Nucleus accumbens (tissue), 56 donors: Measurements from ENCODE around the gene SESTD1.
A peak's percentile ranks its signal among the peaks of the same experiment; 100 is the strongest.
"Not testable (repeated sequence)": the region's sequence is repeated elsewhere in the genome, so short reads cannot be mapped to it uniquely, and the experiment has no call there.

Experiments
- DNase-seq, 56 donors: peaks; one replicate each; lab custom pipeline; 2025; lab: John Stamatoyannopoulos, UW

Gene SESTD1

GRCh38 chr2:179125404-179125803 lies 139.2 kb downstream of the SESTD1 start:
- no peak for DNase-seq

DNA sequence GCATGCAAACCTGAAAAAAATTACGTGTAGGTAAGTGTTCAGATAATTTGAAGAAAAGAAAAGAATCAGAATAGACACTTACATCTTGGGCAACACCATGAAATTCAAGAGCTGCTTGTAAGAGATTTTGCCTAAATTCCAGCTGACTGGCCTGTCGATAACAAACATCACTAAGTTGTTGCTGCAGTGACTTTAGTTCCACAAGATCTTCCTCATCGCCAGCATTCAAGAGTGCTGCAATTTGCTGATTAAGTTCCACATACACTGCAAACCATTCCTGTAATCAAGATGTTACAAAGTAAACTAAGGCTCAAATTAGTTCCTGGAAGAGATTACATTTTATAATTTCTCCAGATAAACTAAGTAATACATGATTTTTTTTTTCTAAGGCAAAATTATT lies 140.3 kb downstream of the SESTD1 start:
- no peak for DNase-seq

DNA sequence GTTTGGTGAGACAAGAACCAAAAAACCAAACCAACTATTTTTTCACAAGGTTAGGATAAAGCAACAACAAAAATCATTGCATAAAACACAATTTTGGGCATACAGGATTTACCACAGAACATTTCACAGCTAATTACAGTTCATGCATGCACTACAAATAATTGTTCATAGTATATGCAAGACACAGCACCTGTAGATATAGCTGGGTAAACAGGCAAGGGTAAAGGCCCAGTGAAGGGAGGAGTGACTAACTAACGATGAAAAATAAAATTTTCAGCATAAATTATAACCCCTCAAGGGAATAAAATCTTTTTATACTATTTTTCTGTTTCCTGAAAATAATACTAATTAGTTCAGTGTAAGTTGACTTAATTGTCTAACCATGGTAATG lies 141.4 kb downstream of the SESTD1 start:
- no peak for DNase-seq

DNA sequence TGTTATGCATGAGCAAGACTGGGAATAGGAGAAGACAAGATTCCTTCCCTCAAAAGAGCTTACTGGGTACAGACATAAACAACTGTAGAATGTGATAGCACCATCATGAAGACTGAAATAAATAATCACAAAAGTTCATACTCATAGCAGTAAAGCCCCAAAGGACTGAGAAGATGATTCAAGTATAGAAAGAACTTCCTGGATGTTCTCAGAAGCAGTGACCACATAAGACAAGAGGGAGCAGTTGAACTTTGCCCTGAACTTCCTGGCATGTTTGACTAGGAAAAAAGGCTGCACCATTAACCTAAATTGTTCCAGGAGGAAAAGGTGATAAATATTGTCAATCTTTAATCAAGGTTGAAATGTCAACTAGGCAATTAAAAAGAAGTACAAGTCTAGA lies 156.9 kb downstream of the SESTD1 start:
- no peak for DNase-seq

- DNase-seq, result peak in 31 of 56 donors; percentile 1 to 67 (median 14)
Observed at GRCh38 chr2:179106676-179107428, 157.8 kb downstream of the SESTD1 start.

DNA sequence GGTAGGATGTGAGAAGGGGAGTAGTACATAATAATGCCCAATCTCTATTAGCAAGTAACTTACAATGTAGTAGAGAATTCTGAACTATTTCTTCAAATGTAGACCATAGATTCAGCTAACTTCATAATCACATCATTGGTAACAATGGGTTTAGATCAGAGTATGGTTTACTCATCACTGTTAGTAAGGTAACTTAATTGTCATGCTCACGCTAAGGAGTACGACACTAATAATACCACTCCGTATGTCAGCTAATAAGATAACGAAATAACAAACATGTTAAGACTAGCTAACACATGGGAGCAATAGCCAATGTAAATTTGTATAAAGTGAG lies 158.3 kb downstream of the SESTD1 start:
- DNase-seq, result no peak

GRCh38 chr2:179104736-179105135 lies 159.9 kb downstream of the SESTD1 start:
- DNase-seq, result no peak

- no peak for DNase-seq
Observed at GRCh38 chr2:179098080-179098689, 166.4 kb downstream of the SESTD1 start.

DNA sequence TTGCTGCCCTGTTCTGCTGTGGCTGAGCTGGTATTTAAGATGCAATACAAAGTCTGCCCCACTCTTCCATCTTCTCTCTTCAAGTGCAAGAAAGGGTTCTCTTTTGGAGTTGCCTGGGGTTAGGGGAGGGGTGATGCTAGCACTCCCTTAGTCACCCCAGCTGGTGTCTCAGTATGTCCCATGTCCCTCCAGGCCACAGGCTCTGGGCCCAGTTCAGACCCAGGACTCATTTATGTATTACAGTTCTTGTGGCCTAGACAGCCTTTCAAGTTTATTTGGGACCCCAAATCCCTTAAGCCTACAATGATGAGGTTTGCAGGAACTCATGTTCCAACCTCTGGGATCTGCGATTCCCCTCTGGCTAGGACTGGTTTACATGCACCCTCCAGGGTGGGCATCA lies 167.5 kb downstream of the SESTD1 start:
- DNase-seq, result no peak

GRCh38 chr2:179096090-179096489 lies 168.5 kb downstream of the SESTD1 start:
- no peak for DNase-seq

- DNase-seq, result not testable (repeated sequence)
Observed at GRCh38 chr2:179092912-179093311, 171.7 kb downstream of the SESTD1 start.

DNA sequence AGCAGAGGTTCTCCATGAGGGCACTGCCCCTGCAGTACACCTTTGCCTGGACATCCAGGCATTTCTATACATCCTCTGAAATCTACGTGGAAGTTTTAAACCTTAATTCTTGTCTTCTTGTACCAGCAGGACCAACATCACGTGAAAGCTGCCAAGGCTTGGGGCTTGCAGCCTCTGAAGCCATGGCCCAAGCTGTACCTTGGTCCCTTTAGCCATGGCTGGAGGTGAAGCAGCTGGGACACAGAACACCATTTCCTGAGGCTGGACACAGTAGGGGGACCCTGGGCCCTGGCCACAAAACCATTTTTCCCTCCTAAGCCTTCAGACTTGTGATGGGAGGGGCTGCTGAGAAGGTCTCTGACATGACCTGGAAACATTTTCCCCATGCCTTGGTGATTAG lies 181.9 kb downstream of the SESTD1 start:
- no peak for DNase-seq

DNA sequence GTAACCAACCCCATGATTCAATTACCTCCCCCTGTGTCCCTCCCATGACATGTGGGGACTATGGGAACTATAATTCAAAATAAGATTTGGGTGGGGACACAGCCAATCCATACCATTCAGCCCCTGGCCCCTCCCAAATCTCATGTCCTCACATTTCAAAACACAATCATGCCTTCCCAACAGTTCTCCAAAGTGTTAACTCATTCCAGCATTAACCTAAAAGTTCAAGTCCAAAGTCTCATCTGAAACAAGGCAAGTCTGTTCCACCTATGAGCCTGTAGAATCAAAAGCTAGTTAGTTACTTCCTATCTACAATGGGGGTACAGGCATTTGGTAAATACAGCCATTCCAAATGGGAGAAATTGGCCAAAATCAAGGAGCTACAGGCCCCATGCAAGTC lies 182.7 kb downstream of the SESTD1 start:
- DNase-seq, result no peak

DNA sequence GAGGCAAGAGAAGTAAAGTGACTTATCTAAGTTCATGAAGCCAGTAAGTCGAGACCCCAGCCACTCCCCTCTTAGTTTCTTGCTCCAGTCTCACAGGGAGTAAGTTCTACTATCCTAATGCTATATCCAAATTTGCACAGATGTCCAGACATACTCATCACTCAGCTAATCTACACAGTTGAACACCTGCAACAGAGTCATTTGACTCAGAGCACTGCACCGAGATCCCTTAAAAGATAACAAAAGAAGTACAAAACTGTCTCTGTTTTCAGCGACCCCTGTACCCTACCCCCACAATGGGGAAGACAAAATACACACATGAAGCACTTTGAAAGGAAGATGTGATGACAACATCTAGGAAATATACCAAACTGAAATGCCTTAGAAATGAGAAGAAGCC lies 192.1 kb downstream of the SESTD1 start:
- DNase-seq, result no peak

GRCh38 chr2:179071810-179072355 lies 192.7 kb downstream of the SESTD1 start:
- no peak for DNase-seq

GRCh38 chr2:179070895-179071294 lies 193.7 kb downstream of the SESTD1 start:
- no peak for DNase-seq

- DNase-seq, result no peak
Observed at GRCh38 chr2:179069685-179070084, 194.9 kb downstream of the SESTD1 start.

- DNase-seq, result no peak
Observed at GRCh38 chr2:179068991-179069643, 195.5 kb downstream of the SESTD1 start.

GRCh38 chr2:179059026-179059700 lies 205.5 kb downstream of the SESTD1 start:
- no peak for DNase-seq

GRCh38 chr2:179057737-179058136 lies 206.9 kb downstream of the SESTD1 start:
- no peak for DNase-seq

DNA sequence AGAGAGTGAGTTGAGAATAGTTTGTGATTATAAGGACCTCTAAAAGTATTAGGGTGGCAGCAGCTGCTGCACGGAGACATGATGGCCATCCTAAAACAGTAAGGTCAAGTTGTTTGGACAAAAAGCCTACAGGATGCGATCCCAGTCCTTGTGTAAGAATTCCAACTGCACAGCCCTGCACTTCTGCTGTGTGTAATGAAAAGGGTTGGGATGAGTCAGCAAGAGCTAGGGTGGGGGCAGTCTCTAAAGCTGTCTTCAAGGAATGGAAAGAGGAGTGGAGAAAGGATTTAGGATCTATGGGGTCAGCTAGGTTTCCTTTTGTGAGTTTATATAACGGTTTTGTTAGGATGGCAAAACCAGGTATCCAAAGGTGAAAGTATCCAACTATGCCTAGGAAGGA lies 211.1 kb downstream of the SESTD1 start:
- not testable (repeated sequence) for DNase-seq
